GM18861 (cell line): Measurements from ENCODE around the gene ERAP2.
A peak's percentile ranks its signal among the peaks of the same experiment; 100 is the strongest.

Experiments used
- ATAC-seq: cut with Tn5 transposase; IDR thresholded peaks from one replicate; pipeline ENCODE4 v1.9.1; 2021; ENCODE audit not compliant: unreplicated experiment

The ERAP2 gene

GRCh38 chr5:96896276-96896675 lies 20.0 kb downstream of the ERAP2 start:
- ATAC-seq = peak; percentile 63

DNA sequence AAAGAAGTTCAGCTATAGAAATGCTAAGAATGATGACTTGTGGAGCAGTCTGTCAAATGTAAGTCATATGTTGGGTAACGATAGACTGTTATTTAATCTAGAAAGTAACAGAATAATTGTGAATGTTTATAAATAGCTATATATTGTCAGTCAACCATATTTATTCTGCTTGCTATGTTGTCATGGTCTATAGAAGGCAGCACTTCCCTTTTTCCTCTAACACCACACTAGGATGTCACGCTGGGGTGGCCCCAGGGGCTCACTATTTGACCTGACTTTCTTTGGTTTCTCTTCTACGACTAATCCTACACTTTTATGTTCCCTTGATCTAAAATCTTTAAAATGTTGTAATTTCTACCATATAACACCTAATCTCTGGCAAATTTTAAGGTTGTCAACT lies 20.5 kb downstream of the ERAP2 start:
- peak; percentile 88 for ATAC-seq

DNA sequence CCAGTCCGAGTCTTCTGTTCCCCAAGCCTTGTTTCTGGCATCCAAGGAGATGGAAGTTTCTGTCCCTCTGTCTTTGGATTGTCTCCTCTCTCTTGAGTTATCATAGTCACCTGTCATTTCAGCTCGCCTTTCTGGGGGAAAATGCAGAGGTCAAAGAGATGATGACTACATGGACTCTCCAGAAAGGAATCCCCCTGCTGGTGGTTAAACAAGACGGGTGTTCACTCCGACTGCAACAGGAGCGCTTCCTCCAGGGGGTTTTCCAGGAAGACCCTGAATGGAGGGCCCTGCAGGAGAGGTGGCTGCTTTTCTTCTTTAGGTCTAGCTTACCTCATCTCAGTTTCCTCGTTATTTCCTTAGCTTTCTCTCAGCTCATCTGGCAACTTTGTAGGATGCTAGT lies 25.1 kb downstream of the ERAP2 start:
- ATAC-seq = no peak

- no peak for ATAC-seq
Measured at GRCh38 chr5:96901841-96902240, 25.5 kb downstream of the ERAP2 start.

- ATAC-seq = no peak
Measured at GRCh38 chr5:96902876-96903275, 26.6 kb downstream of the ERAP2 start.

DNA sequence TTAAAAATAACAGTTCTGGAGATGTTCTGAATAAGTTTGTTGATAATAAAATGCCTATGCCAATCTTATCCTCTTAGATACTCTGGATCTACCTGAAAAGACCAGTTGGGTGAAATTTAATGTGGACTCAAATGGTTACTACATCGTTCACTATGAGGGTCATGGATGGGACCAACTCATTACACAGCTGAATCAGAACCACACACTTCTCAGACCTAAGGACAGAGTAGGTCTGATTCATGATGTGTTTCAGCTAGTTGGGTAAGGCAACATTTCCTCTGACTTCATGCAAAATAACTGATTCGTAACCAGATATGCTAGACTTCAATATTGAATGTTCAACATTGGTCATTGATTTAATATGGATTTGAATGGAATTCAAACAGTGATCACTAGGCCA lies 27.0 kb downstream of the ERAP2 start:
- no peak for ATAC-seq

DNA sequence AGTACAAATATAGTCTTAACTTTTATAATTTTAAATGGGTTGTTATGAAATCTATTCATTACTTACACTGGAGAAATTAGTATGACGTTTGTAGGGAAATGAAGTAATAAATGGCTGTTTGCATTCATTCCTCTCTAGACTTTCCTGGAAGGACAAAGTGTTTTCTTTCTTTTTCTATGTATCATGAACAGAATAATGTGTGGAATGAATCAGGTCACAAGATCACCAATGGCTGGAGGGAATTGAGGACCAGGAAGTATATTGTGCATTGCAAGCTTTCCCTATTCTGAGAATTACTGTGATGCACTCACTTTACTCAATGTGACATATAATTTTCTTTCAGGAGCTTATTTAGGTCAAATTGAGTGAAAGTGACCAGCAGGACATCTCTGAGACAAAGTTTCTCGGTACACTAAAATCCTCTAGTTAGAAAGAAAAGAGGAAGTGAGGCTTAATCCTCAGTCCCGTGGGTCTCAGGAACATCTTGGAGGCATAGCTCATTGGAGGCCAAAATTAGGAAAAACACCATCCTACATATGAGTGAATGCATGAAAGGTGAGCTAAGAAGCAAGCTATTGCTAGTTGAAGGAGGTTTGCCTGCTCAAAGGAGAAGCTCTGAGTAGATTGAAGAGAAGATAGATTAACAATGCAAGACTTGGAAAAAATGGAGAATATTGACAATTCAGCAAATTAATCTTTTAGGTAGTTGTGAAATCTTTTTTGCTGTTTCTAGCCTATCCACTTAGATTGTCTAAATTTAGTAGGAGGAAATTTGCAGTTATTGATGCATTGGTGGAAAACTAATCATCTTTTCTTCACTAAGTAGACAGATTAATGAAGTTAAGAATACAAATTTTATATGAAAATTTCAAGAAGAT lies 28.0 kb downstream of the ERAP2 start:
- ATAC-seq = no peak

DNA sequence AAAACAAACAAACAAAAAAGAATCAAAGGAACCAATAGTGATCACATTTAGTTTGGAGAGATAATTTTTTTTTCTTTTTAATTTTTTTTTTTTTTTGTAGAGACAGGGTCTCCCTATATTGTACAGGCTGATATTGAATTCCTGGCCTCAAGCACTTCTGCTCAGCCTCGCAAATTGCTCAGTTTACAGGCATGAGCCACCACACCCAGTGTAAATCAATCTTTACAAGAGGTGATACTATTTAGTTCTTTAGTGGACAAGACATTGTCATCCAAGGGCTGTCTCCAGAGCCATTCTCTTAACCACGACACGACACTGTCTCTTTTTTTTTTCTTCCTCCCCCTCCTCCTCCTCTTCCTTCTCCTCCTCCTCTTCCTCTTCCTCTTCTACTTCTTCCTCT lies 29.6 kb downstream of the ERAP2 start:
- no peak for ATAC-seq

DNA sequence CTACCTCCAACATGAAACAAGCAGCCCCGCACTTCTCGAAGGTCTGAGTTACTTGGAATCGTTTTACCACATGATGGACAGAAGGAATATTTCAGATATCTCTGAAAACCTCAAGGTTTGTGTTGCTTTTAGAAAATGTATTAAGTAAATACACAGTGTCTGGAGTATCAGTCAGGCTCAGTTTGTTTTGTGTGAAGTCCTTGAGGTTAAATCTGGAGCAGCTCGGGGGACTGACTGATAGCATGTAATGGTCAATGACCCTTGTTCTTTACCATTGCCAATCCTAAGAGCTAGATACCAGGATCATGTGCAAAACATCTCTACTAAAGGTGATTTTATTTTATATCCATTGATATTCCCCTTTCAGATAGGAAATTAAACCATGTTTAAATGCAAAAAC lies 32.7 kb downstream of the ERAP2 start:
- ATAC-seq = no peak

DNA sequence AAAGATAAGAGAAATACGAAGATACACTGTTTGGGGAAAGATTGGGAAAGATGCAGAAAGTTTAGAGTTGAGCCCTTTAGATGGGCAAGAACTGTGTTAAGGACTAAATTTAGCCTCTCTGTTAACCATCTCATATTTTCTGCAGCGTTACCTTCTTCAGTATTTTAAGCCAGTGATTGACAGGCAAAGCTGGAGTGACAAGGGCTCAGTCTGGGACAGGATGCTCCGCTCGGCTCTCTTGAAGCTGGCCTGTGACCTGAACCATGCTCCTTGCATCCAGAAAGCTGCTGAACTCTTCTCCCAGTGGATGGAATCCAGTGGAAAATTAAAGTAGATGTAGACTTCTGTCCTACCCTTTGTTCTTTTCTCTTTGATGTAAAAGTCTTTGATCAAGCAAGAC lies 33.1 kb downstream of the ERAP2 start:
- no peak for ATAC-seq

DNA sequence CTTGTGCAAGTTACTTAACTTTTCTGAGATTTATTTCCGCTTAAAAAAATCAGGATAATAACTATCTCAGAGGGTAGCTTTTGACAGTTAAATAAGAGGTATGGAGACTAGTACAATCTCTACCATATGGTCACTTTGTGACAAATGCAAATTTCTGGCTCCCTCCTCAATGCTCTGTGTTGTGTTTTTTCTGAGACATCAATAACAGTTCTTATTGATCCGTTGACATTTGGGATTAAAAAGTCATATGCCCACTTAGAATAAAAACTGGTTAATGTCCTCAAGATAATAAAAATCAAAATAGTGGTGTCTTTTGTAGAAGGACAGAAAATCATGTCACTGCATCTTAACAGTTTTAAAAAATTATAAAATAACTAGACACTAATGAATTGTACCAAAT lies 34.8 kb downstream of the ERAP2 start:
- ATAC-seq = no peak

GRCh38 chr5:96913233-96913632 lies 36.9 kb downstream of the ERAP2 start:
- ATAC-seq = no peak

GRCh38 chr5:96919754-96920197 lies 43.5 kb downstream of the ERAP2 start:
- ATAC-seq = peak; percentile 55

- no peak for ATAC-seq
Measured at GRCh38 chr5:96920744-96921355, 44.5 kb downstream of the ERAP2 start.

DNA sequence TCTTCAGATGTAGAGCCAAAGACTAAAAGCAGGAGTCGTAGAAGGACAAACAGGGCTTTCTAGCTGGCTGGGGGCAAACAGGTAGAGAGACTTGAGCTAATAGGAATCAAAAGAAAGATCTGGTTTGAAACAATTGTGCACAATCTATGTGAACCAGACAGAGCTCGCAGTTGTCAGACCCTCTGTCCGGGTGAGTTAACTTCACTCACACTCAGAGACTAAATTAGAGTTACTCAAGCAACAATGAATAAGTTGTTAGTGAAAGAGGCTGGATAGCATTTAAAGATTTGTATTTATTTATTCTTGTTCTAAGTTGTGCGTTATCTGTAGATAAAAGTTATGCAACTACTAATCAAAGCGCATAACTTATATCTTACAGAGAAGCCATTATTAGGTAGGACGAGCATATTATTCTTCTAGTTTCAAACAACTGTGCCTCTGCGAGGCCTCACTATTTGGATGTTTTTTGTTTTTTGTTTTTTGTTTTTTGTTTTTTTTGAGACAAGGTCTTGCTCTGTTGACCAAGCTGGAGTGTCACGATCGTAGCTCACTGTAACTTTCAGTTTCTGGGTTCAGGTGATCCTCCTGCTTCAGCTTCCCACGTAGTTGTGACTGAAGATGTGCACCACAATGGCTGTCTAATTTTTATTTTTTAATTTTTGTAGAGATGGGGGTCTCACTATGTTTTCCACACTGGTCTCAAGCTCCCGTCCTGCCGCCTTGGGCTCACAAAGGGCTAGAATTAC lies 46.4 kb downstream of the ERAP2 start:
- ATAC-seq = no peak

GRCh38 chr5:96924016-96924443 lies 47.7 kb downstream of the ERAP2 start:
- no peak for ATAC-seq

DNA sequence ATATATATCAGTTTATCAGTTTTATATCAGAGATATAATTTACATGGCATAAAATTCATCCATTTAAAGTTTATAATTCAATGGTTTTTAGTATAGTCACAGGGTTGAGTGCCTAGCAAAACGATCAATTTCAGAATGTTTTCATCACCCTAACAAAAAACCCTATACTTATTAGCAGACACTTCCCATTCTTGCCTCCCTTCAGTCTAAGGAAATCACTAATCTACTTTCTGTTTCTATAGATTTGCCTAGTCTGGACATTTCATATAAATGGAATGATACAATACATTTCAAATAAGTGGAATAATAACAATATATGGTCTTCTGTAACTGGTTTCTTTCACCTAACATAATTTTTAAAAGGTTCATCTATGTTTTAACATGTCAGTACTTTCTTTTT lies 50.0 kb downstream of the ERAP2 start:
- no peak for ATAC-seq

GRCh38 chr5:96927008-96927407 lies 50.7 kb downstream of the ERAP2 start:
- ATAC-seq = no peak

DNA sequence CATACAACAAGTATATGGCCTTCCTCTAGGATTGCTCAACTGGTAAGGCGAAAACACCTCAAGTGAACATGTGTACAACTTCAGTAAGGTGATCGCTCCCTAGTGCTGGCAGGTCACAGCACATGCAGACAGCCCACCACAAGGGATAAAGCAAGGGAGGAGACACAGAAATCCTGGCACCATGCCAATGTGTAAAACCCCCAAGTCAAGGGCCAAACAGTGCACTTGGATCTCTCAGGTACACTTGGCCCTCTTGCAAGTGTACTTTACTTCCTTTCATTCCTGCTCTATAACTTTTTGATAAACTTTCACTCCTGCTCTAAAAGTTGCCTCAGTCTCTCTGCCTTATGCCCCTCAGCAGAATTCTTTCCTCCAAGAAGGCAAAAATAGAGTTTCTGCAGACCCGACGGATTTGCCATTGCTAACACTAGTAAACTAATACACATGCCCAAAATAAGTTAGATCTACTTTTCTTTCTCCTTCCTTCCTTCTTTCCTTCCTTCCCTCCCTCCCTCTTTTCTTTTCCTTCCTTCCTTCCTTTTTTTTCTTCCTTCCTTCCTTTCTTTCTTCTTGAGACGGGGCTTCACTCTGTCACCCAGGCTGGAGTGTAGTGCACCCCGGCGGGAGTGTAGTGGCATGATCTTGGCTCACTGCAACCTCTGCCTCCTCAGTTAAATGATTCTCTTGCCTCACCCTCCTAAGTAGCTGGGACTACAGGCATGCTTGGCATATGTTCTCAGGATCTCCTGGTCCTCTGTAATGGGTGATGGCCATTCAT lies 52.8 kb downstream of the ERAP2 start:
- ATAC-seq = no peak

GRCh38 chr5:96930058-96930457 lies 53.8 kb downstream of the ERAP2 start:
- no peak for ATAC-seq

- ATAC-seq = no peak
Measured at GRCh38 chr5:96930589-96930988, 54.3 kb downstream of the ERAP2 start.
